Endodermal cell (in vitro differentiated cells): ENCODE data around the gene GNL1. TPM values are rescaled to one million over a fixed set of nuclear protein-coding genes. Genes with fewer than 3 reads are reported as not detected.
A peak's percentile ranks its signal among the peaks of the same experiment; 100 is the strongest.

Source experiments
- DNase-seq: peaks from one replicate; pipeline ENCODE4 v3.0.0-alpha.2; 2017
- H3K27ac ChIP-seq: 2 replicates; pipeline ENCODE4 v1.5.1; 2013; ENCODE audit warnings: mild to moderate bottlenecking, low read depth, low read length, moderate library complexity
- H3K27me3 ChIP-seq: 2 replicates; pipeline ENCODE4 v1.6.1; 2013; ENCODE audit warnings: mild to moderate bottlenecking, low read length, moderate library complexity; ENCODE audit not compliant: insufficient read depth, control insufficient read depth, poor library complexity, severe bottlenecking
- H3K36me3 ChIP-seq: 2 replicates; pipeline ENCODE4 v1.7.0; 2013; ENCODE audit warnings: mild to moderate bottlenecking, low read length, moderate library complexity; ENCODE audit not compliant: control insufficient read depth, insufficient read depth
- H3K4me1 ChIP-seq: one replicate; pipeline ENCODE4 v1.7.0; 2013; ENCODE audit warnings: low read length; ENCODE audit not compliant: control insufficient read depth, insufficient read depth
- H3K4me3 ChIP-seq: 2 replicates; pipeline ENCODE4 v1.5.1; 2013; ENCODE audit warnings: mild to moderate bottlenecking, low read length, moderate library complexity
- H3K9ac ChIP-seq: 2 replicates; pipeline ENCODE4 v1.6.1; 2013; ENCODE audit warnings: mild to moderate bottlenecking, low read length, moderate library complexity; ENCODE audit not compliant: poor library complexity, severe bottlenecking; ENCODE audit errors: extremely low read depth
- H3K9me3 ChIP-seq: 2 replicates; pipeline ENCODE4 v1.6.1; 2013; ENCODE audit warnings: mild to moderate bottlenecking, low read length, moderate library complexity; ENCODE audit not compliant: control insufficient read depth
- H3K27ac Mint-ChIP-seq: 2 replicates; pipeline ENCODE4 v1.8.0; 2020; ENCODE audit warnings: mixed read lengths
- H3K27me3 Mint-ChIP-seq: 2 replicates; pipeline ENCODE4 v1.8.0; 2021; ENCODE audit warnings: mild to moderate bottlenecking, mixed read lengths; ENCODE audit not compliant: insufficient read depth
- H3K36me3 Mint-ChIP-seq: 2 replicates; pipeline ENCODE4 v1.8.0; 2020; ENCODE audit warnings: low read depth, mixed read lengths
- H3K4me1 Mint-ChIP-seq: 2 replicates; pipeline ENCODE4 v1.8.0; 2020; ENCODE audit warnings: mixed read lengths
- H3K4me3 Mint-ChIP-seq: 2 replicates; pipeline ENCODE4 v1.8.0; 2020; ENCODE audit warnings: mild to moderate bottlenecking, moderate library complexity, mixed read lengths
- H3K9me3 Mint-ChIP-seq: 2 replicates; pipeline ENCODE4 v1.8.0; 2020; ENCODE audit warnings: mild to moderate bottlenecking, mixed read lengths
- WGBS, 2 experiments: methylation state at CpG; one replicate each; pipeline versions ENCODE4 v1.1.5 to v1.1.7; 2013; ENCODE audit warnings: missing lambda C conversion rate in 2 of 2, mixed read lengths in 1 of 2; ENCODE audit not compliant: insufficient coverage in 1 of 2, insufficient read length in 1 of 2; 5-methylcytosine and 5-hydroxymethylcytosine counted together
- microRNA-seq: library from miRNA; unstranded; fragments of <30 nt; microRNA quantifications from one replicate; pipeline ENCODE4 v1.2.0, GENCODE V29; 2020; ENCODE audit warnings: borderline microRNAs expressed
- total RNA-seq, 2 donors: library from RNA; stranded (reverse); fragmentation: NEBNext Ultra II Directional in 1 of 2; extraction: Animal tissue kit (Norgen Biotek cat#: 25700) in 1 of 2; gene quantifications; 2 replicates in 1 of 2; 3 replicates in 1 of 2; pipeline ENCODE4 v1.2.1, GENCODE V29; 2021
- TF ChIP-seq, protein P1 (sequence below): fragments of 200-600 bp; sonication (generic); conservative IDR thresholded peaks from 2 replicates; pipeline ENCODE4 v1.5.0; 2021; ENCODE audit warnings: antibody characterized with exemption, mild to moderate bottlenecking

The GNL1 gene
- total RNA-seq, 2 donors from 2014 or later = 82.1 to 93.5 TPM

DNA sequence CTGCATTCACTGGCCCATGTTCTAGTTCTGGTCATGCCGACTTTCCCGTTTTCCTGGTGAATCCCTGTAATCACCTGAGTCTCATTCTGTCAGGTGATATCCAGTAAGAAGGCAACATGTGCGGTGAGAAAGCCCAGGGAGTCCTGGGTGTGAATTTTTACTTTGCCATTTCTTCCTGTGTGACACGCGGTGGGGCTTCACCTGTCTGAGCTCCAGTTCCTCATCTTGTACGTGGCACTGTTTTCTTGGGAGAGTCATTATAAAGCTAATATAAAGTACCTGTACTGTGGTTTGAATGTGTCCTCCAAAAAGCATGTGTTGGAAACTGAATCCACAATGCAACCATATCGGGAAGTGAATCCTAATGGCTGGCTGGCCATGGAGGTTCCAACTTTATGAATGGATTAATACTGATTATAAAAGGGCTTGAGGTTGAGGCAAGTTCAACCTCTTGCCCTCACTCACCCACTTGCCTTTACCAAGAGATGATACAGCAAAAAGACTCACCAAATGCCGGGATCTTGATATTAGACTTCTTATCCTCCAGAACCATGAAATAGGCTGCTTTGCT lies 61.9 kb downstream of the GNL1 start:
- peaks cover 12% of the 10 kb centered on the region for H3K4me1 Mint-ChIP-seq
- 92% methylated on average over 5 to 8 of the region's 8 CpGs for WGBS, 2 experiments
- no peak overlapping the region for H3K4me3 Mint-ChIP-seq
- H3K9me3 Mint-ChIP-seq = peaks cover 8% of the 10 kb centered on the region
- H3K36me3 Mint-ChIP-seq = peaks cover 28% of the 10 kb centered on the region
- Histone ChIP-seq H3K9me3 (no peaks in the 10 kb centered on the region), H3K9ac (no peak overlapping the region), H3K27ac (no peak overlapping the region), H3K4me3 (no peak overlapping the region), H3K36me3 (peaks cover 13% of the 10 kb centered on the region), H3K4me1 (no peaks in the 10 kb centered on the region), H3K27me3 (no peaks in the 10 kb centered on the region)
- H3K27me3 Mint-ChIP-seq = no peaks in the 10 kb centered on the region
- H3K27ac Mint-ChIP-seq = no peak overlapping the region
- TF ChIP-seq, protein P1, sequence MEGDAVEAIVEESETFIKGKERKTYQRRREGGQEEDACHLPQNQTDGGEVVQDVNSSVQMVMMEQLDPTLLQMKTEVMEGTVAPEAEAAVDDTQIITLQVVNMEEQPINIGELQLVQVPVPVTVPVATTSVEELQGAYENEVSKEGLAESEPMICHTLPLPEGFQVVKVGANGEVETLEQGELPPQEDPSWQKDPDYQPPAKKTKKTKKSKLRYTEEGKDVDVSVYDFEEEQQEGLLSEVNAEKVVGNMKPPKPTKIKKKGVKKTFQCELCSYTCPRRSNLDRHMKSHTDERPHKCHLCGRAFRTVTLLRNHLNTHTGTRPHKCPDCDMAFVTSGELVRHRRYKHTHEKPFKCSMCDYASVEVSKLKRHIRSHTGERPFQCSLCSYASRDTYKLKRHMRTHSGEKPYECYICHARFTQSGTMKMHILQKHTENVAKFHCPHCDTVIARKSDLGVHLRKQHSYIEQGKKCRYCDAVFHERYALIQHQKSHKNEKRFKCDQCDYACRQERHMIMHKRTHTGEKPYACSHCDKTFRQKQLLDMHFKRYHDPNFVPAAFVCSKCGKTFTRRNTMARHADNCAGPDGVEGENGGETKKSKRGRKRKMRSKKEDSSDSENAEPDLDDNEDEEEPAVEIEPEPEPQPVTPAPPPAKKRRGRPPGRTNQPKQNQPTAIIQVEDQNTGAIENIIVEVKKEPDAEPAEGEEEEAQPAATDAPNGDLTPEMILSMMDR = no peak
- no peak for DNase-seq

DNA sequence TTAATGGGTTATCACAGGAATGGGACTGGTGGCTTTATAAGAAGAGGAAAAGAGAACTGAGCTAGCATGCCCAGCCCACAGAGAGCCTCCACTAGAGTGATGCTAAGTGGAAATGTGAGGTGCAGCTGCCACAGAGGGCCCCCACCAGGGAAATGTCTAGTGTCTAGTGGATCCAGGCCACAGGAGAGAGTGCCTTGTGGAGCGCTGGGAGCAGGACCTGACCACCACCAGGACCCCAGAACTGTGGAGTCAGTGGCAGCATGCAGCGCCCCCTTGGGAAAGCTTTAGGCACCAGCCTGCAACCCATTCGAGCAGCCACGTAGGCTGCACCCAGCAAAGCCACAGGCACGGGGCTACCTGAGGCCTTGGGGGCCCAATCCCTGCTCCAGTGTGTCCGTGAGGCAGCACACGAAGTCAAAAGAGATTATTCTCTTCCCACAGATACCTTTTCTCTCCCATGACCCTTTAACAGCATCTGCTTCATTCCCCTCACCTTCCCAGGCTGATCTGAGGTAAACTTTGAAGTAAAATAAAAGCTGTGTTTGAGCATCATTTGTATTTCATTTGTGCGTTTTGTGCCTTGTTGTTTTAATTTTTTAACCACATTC lies 62.5 kb downstream of the GNL1 start:
- Histone ChIP-seq H3K4me1 (no peaks in the 10 kb centered on the region), H3K27me3 (no peaks in the 10 kb centered on the region), H3K4me3 (no peak overlapping the region), H3K9me3 (no peaks in the 10 kb centered on the region), H3K36me3 (peaks cover 13% of the 10 kb centered on the region), H3K9ac (no peak overlapping the region), H3K27ac (no peak overlapping the region)
- DNase-seq = peak; percentile 84
- Mint-ChIP-seq H3K36me3 (peaks cover 28% of the 10 kb centered on the region), H3K4me3 (no peak overlapping the region), H3K27ac (no peak overlapping the region), H3K27me3 (peaks cover 2% of the 10 kb centered on the region), H3K9me3 (peaks cover 4% of the 10 kb centered on the region), H3K4me1 (peaks cover 12% of the 10 kb centered on the region)
- TF ChIP-seq, protein P1 = peak; percentile 77
- WGBS, 2 experiments = 81 to 84% methylated on average over 5 to 8 of the region's 8 CpGs

DNA sequence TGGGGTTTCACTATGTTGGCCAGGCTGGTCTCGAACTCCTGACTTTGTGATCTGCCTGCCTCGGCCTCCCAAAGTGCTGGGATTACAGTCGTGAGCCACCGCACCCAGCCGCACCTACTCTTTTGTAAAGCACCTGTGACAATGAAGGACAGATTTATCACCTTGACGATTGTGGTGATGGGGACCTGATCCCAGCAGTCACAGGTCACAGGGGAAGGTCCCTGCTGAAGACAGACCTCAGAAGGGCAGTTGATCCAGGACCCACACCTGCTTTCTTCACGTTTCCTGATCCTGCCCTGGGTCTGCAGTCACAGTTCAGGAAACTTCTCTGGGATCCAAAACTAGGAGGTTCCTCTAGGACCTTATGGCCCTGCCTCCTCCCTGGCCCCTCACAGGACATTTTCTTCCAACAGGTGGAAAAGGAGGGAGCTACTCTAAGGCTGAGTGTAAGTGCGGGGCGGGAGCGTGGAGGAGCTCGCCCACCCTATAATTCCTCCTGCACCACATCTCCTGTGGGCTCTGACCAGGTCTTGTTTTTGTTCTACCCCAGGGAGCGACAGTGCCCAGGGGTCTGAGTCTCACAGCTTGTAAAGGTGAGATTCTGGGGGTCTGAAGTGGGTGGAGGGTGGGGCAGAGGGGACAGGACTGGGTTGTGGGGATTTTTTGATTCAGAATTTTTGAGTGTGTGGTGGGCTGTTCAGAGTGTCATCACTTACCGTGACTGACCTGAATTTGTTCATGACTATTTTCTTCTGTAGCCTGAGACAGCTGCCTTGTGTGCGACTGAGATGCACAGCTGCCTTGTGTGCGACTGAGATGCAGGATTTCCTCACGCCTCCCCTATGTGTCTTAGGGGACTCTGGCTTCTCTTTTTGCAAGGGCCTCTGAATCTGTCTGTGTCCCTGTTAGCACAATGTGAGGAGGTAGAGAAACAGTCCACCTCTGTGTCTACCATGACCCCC lies 64.0 kb downstream of the GNL1 start:
- Mint-ChIP-seq H3K27me3 (peaks cover 8% of the 10 kb centered on the region), H3K27ac (no peak overlapping the region), H3K4me1 (peaks cover 12% of the 10 kb centered on the region), H3K36me3 (peaks cover 26% of the 10 kb centered on the region), H3K4me3 (no peak overlapping the region), H3K9me3 (no peaks in the 10 kb centered on the region)
- peaks cover 13% of the 10 kb centered on the region for H3K36me3 ChIP-seq
- no peak overlapping the region for H3K9ac ChIP-seq
- TF ChIP-seq, protein P1 = no peak
- no peak for DNase-seq
- H3K27me3 ChIP-seq = peaks cover 11% of the 10 kb centered on the region
- H3K9me3 ChIP-seq = no peaks in the 10 kb centered on the region
- no peak overlapping the region for H3K4me3 ChIP-seq
- H3K4me1 ChIP-seq = no peaks in the 10 kb centered on the region
- no peak overlapping the region for H3K27ac ChIP-seq
- 91 to 93% methylated on average over 11 to 16 of the region's 16 CpGs for WGBS, 2 experiments

Small RNAs within 50 kb of the gene (microRNA-seq; reads per million reads assigned to microRNA genes)
- 25.1 reads per million, percentile 58 among the genes with 10 or more reads in this experiment for gene MIR877

Other genes starting within 250 kb of the GNL1 start
- 10 to 100 TPM; 16.4 to 17.1 TPM for gene TRIM39, start 229.6 kb downstream of the GNL1 start, total RNA-seq
- gene RPP21, start 211.3 kb downstream of the GNL1 start, total RNA-seq = 10 to 100 TPM; 52.2 to 59.7 TPM
- gene HLA-E, start 67.0 kb downstream of the GNL1 start, total RNA-seq = 10 to 100 TPM; 31.7 to 38.4 TPM
- gene PRR3, start 806 bp upstream of the GNL1 start, total RNA-seq = 10 to 100 TPM; 10.9 to 12.0 TPM
- gene ABCF1, start 15.0 kb upstream of the GNL1 start, total RNA-seq = 10 to 100 TPM; 84.9 to 89.3 TPM
- 100 to 1,000 TPM; 122 to 126 TPM for gene PPP1R10, start 60.8 kb upstream of the GNL1 start, total RNA-seq
- 10 to 100 TPM; 37.6 to 39.7 TPM for gene MRPS18B, start 61.4 kb upstream of the GNL1 start, total RNA-seq
- 10 to 100 TPM; 31.6 to 38.0 TPM for gene ATAT1, start 70.4 kb upstream of the GNL1 start, total RNA-seq
- gene C6orf136, start 90.6 kb upstream of the GNL1 start, total RNA-seq = 10 to 100 TPM; 17.9 to 24.3 TPM
- gene DHX16, start 116.5 kb upstream of the GNL1 start, total RNA-seq = 10 to 100 TPM; 33.5 to 33.9 TPM
- 10 to 100 TPM; 27.6 to 31.4 TPM for gene PPP1R18, start 130.2 kb upstream of the GNL1 start, total RNA-seq
- 10 to 100 TPM; 37.1 TPM for gene NRM, start 134.5 kb upstream of the GNL1 start, total RNA-seq
- 10 to 100 TPM; 79.0 to 95.1 TPM for gene MDC1, start 160.8 kb upstream of the GNL1 start, total RNA-seq
- 1,000 to 10,000 TPM; 1,504 to 1,815 TPM for gene TUBB, start 163.9 kb upstream of the GNL1 start, total RNA-seq
- 100 to 1,000 TPM; 121 to 141 TPM for gene FLOT1, start 186.2 kb upstream of the GNL1 start, total RNA-seq
- 100 to 1,000 TPM; 102 to 136 TPM for gene IER3, start 188.1 kb upstream of the GNL1 start, total RNA-seq